Thyroid gland (tissue), 4 donors: ENCODE data around the gene OR1F1. TPM values are rescaled to one million over a fixed set of nuclear protein-coding genes. Genes with fewer than 3 reads are reported as not detected.

ENCODE experiments used
- DNase-seq, 2 donors: peaks; one replicate each; pipeline ENCODE4 v3.0.0-alpha.2; 2019
- H3K27ac ChIP-seq, 3 donors: fragments of 200-600 bp; sonication (generic); 1 replicate in 2 of 3; 2 replicates in 1 of 3; pipeline ENCODE4 v1.5.1; 2016 to 2019; ENCODE audit warnings: mild to moderate bottlenecking in 1 of 3, moderate library complexity in 1 of 3
- H3K27me3 ChIP-seq: fragments of 200-600 bp; sonication (generic); one replicate; pipeline ENCODE4 v1.5.1; 2019
- H3K36me3 ChIP-seq, 2 donors: fragments of 200-600 bp; sonication (generic); one replicate each; pipeline ENCODE4 v1.5.1; 2016 to 2019
- H3K4me1 ChIP-seq, 2 donors: fragments of 200-600 bp; sonication (generic); one replicate each; pipeline ENCODE4 v1.5.1; 2017 to 2019
- H3K4me3 ChIP-seq, 3 donors: fragments of 200-600 bp; sonication (generic); replicated peaks in 1 of 3; 1 replicate in 2 of 3; 2 replicates in 1 of 3; pipeline ENCODE4 v1.5.1; 2016; ENCODE audit warnings: mild to moderate bottlenecking in 1 of 3
- H3K9me3 ChIP-seq: fragments of 200-600 bp; sonication (generic); one replicate; pipeline ENCODE4 v1.5.1; 2017
- POLR2A ChIP-seq, 2 donors: fragments of 450-650 bp; IDR thresholded peaks; one replicate each; pipeline ENCODE4 v1.6.1; 2017; ENCODE audit warnings: antibody characterized with exemption in 2 of 2, mild to moderate bottlenecking in 2 of 2, moderate library complexity in 1 of 2
- WGBS, 2 donors: methylation state at CpG; one replicate each; pipeline ENCODE4 v1.1.5; 2017; 5-methylcytosine and 5-hydroxymethylcytosine counted together
- intact Hi-C: fragments of 100-400 bp; cut with DNase I; formaldehyde crosslinking; loops from one replicate; pipeline ENCODE4 v1.15.1; 2023
- total RNA-seq, 4 donors: library from RNA; depleted of rRNA; stranded (reverse); fragments of >200 nt; gene quantifications; one replicate each; pipeline ENCODE4 v1.2.3, GENCODE V29; 2016
- TF ChIP-seq, protein P1 (sequence below), 6 experiments: fragments of 200-600 bp in 3 of 6; fragments of 450-650 bp in 3 of 6; sonication (generic) in 3 of 6; IDR thresholded peaks; one replicate each; pipeline ENCODE4 v1.5.1; 2016 to 2019; ENCODE audit warnings: antibody characterized with exemption in 6 of 6, mild to moderate bottlenecking in 2 of 6, inconsistent platforms in 1 of 6, moderate library complexity in 1 of 6

Gene OR1F1
- total RNA-seq, 4 donors from 2014 or later, result not detected

DNA sequence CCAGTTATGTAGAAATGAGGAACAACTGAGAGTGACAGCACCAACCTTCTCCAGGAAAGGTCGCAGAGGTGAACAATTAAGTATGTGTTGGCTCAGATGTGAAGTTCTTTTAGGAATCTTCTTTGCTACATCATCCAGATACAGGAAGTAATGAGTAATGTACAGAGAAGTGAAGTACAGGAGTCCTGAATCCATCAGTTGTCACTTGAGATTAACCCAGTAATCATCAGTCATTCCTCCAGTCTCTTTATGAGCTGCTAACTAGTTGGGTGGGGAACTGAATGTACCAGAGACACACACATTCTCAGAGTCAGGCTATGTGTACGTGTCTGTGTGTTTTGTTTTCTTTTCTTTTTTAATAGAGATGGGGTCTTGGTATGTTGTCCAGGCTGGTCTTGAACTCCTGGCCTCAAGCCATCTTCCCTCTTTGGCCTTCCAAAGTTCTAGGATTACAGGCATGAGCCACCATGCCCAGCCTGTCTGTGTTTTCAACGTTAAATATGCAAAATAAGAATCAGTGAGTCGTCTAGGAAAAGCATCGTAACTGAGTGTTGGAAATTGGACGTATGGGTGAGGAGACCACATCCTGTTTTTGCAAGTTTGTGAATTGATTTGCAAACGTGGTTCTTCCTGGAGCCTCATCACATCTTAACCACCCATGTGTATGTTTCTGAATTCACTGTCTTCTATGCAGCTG lies 27.0 kb downstream of the OR1F1 start:
- Histone ChIP-seq H3K27ac (no peak overlapping the region), H3K27me3 (no peaks in the 10 kb centered on the region), H3K4me3 (no peak overlapping the region), H3K36me3 (no peaks in the 10 kb centered on the region), H3K9me3 (no peaks in the 10 kb centered on the region), H3K4me1 (no peaks in the 10 kb centered on the region)
- WGBS, 2 donors, result 46 to 60% methylated on average over 7 of the region's 7 CpGs
- DNase-seq, result no peak
- TF ChIP-seq, protein P1, sequence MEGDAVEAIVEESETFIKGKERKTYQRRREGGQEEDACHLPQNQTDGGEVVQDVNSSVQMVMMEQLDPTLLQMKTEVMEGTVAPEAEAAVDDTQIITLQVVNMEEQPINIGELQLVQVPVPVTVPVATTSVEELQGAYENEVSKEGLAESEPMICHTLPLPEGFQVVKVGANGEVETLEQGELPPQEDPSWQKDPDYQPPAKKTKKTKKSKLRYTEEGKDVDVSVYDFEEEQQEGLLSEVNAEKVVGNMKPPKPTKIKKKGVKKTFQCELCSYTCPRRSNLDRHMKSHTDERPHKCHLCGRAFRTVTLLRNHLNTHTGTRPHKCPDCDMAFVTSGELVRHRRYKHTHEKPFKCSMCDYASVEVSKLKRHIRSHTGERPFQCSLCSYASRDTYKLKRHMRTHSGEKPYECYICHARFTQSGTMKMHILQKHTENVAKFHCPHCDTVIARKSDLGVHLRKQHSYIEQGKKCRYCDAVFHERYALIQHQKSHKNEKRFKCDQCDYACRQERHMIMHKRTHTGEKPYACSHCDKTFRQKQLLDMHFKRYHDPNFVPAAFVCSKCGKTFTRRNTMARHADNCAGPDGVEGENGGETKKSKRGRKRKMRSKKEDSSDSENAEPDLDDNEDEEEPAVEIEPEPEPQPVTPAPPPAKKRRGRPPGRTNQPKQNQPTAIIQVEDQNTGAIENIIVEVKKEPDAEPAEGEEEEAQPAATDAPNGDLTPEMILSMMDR (IDR thresholded peaks at IDR 0.05), result no peak
- no peak for TF ChIP-seq POLR2A (IDR thresholded peaks at IDR 0.05)
- intact Hi-C loops, result no loop called here

DNA sequence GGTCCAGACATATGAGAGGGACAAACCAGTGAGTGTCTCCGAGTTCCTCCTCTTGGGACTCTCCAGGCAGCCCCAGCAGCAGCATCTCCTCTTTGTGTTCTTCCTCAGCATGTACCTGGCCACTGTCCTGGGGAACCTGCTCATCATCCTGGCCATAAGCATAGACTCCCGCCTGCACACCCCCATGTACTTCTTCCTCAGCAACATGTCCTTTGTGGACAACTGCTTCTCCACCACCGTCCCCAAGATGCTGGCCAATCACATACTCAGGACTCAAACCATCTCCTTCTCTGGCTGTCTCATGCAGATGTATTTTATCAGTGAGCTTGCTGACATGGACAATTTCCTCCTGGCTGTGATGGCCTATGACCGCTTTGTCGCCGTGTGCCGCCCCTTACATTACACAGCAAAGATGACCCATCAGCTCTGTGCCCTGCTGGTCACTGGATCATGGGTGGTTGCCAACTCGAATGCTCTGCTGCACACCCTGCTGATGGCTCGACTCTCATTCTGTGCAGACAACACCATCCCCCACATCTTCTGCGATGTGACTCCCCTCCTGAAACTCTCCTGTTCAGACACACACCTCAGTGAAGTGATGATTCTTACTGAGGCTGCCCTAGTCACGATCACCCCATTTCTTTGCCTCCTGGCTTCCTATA lies 27.7 kb downstream of the OR1F1 start:
- no peaks in the 10 kb centered on the region for H3K27me3 ChIP-seq
- no peak overlapping the region for H3K27ac ChIP-seq
- DNase-seq, result no peak
- intact Hi-C loops, result no loop called here
- no peaks in the 10 kb centered on the region for H3K36me3 ChIP-seq
- no peak overlapping the region for H3K4me3 ChIP-seq
- no peaks in the 10 kb centered on the region for H3K4me1 ChIP-seq
- TF ChIP-seq, protein P1 (IDR thresholded peaks at IDR 0.05), result no peak
- no peak for TF ChIP-seq POLR2A (IDR thresholded peaks at IDR 0.05)
- H3K9me3 ChIP-seq, result no peaks in the 10 kb centered on the region
- 77% methylated on average over 11 of the region's 11 CpGs for WGBS, 2 donors

DNA sequence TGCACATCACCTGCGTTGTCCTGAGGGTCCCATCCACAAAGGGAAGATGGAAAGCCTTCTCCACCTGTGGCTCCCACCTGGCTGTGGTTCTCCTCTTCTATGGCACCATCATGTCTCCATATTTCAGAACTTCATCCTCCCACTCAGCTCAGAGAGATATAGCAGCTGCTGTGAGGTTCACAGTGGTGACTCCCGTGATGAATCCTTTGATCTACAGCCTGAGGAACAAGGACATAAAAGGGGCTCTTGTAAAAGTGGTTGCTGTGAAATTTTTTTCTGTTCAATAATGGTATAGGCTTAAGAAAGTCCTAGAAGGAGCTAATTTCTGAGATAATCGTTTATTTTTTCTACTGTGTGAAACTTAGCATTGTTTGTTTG lies 28.2 kb downstream of the OR1F1 start:
- Histone ChIP-seq H3K36me3 (no peaks in the 10 kb centered on the region), H3K4me1 (no peaks in the 10 kb centered on the region), H3K27me3 (no peaks in the 10 kb centered on the region), H3K9me3 (no peaks in the 10 kb centered on the region), H3K4me3 (no peak overlapping the region), H3K27ac (no peak overlapping the region)
- intact Hi-C loops, result no loop called here
- WGBS, 2 donors, result 53 to 56% methylated on average over 3 of the region's 3 CpGs
- TF ChIP-seq, protein P1 (IDR thresholded peaks at IDR 0.05), result no peak
- no peak for DNase-seq

DNA sequence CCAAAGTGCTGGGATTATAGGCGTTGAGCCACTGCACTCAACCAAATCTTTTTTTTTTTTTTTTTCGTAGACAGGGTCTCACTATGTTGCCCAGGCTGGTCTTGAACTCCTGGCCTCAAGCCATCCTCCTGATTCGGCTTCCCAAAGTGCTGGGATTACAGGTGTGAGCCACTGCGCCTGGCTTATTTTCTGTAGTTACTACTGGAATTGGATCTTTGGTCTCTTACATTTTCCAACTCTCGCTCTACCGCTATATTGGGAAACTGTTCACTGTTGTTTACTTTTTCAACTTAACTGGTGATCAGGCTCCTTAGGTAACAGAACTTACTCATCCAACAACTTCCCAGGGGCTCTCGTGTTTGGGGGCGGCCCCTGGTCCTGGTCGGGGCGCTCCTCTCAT lies 32.8 kb downstream of the OR1F1 start:
- Histone ChIP-seq H3K4me3 (no peak overlapping the region), H3K9me3 (peaks cover 15% of the 10 kb centered on the region), H3K27me3 (no peaks in the 10 kb centered on the region), H3K4me1 (no peaks in the 10 kb centered on the region), H3K27ac (no peak overlapping the region), H3K36me3 (peaks cover 20 to 24% of the 10 kb centered on the region in 2 donors)
- DNase-seq, result no peak
- TF ChIP-seq, protein P1 (IDR thresholded peaks at IDR 0.05), result no peak
- no peak for TF ChIP-seq POLR2A (IDR thresholded peaks at IDR 0.05)
- intact Hi-C loops, result loop anchor here (5.0 kb wide), 1 partner anchor 161 kb away; no protein-coding TSS in a partner anchor
- WGBS, 2 donors, result 81 to 85% methylated on average over 10 of the region's 10 CpGs

DNA sequence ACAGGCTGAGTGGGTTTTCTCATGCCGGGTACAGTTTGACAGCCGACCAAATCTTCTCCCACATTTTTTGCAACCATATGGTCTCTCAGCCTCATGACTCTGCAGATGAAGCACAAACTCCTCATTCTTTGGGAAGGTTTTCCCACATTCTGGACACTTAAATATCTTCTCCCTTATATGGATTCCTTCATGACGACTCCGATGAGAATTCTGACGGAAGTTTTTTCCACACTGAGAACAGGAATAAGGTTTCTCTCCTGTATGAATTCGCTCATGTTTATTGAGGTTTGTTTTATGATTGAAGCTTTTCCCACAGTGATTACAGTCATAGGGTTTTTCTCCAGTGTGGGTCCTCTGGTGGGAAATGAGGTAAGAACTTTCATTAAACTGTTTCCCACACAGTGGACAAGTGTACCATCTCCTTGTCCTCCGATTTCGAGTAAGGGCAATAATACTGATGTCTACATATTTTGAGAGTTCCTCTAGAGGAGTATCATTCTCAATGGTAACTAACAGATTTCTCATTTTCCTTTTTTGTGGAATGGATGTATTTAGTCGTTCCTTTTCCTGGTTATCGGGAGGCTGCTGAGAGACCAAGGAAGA lies 36.0 kb downstream of the OR1F1 start:
- WGBS, 2 donors, result 98 to 100% methylated on average over 10 of the region's 10 CpGs
- no peak overlapping the region for H3K27ac ChIP-seq
- peaks cover 44 to 46% of the 10 kb centered on the region in 2 donors for H3K36me3 ChIP-seq
- H3K4me3 ChIP-seq, result no peak overlapping the region
- intact Hi-C loops, result loop anchor here (5.0 kb wide), 1 partner anchor 158 kb away; no protein-coding TSS in a partner anchor
- TF ChIP-seq, protein P1 (IDR thresholded peaks at IDR 0.05), result no peak
- TF ChIP-seq POLR2A (IDR thresholded peaks at IDR 0.05), result no peak
- no peaks in the 10 kb centered on the region for H3K27me3 ChIP-seq
- H3K9me3 ChIP-seq, result peaks cover 15% of the 10 kb centered on the region
- H3K4me1 ChIP-seq, result no peaks in the 10 kb centered on the region
- DNase-seq, result no peak
